Mucosa of rectum (tissue), 2 donors: ENCODE data around the gene TBK1.

Experiments
- H3K27ac ChIP-seq, 2 donors: one replicate each; pipeline ENCODE4 v1.7.0; 2013; ENCODE audit warnings: inconsistent platforms in 2 of 2, low read depth in 2 of 2, low read length in 2 of 2
- H3K27me3 ChIP-seq, 2 donors: one replicate each; pipeline ENCODE4 v1.7.0; 2013; ENCODE audit warnings: low read length in 2 of 2; ENCODE audit not compliant: control insufficient read depth in 2 of 2, insufficient read depth in 2 of 2
- H3K36me3 ChIP-seq, 2 donors: one replicate each; pipeline ENCODE4 v1.7.0; 2013; ENCODE audit warnings: low read length in 2 of 2; ENCODE audit not compliant: control insufficient read depth in 2 of 2, insufficient read depth in 2 of 2
- H3K4me1 ChIP-seq, 2 donors: one replicate each; pipeline ENCODE4 v1.7.0; 2013; ENCODE audit warnings: low read length in 2 of 2, mild to moderate bottlenecking in 1 of 2; ENCODE audit not compliant: control insufficient read depth in 2 of 2, insufficient read depth in 2 of 2
- H3K4me3 ChIP-seq, 2 donors: one replicate each; pipeline ENCODE4 v1.7.0; 2013; ENCODE audit warnings: low read length in 2 of 2
- H3K9ac ChIP-seq, 2 donors: one replicate each; pipeline ENCODE4 v1.7.0; 2013; ENCODE audit warnings: low read length in 2 of 2, low read depth in 1 of 2, mild to moderate bottlenecking in 1 of 2
- H3K9me3 ChIP-seq, 2 donors: one replicate each; pipeline ENCODE4 v1.7.0; 2013; ENCODE audit warnings: low read length in 2 of 2; ENCODE audit not compliant: control insufficient read depth in 2 of 2
- donor health status: healthy.
- donor health status: Normal muscosa, but diverticular disease.

Gene TBK1

DNA sequence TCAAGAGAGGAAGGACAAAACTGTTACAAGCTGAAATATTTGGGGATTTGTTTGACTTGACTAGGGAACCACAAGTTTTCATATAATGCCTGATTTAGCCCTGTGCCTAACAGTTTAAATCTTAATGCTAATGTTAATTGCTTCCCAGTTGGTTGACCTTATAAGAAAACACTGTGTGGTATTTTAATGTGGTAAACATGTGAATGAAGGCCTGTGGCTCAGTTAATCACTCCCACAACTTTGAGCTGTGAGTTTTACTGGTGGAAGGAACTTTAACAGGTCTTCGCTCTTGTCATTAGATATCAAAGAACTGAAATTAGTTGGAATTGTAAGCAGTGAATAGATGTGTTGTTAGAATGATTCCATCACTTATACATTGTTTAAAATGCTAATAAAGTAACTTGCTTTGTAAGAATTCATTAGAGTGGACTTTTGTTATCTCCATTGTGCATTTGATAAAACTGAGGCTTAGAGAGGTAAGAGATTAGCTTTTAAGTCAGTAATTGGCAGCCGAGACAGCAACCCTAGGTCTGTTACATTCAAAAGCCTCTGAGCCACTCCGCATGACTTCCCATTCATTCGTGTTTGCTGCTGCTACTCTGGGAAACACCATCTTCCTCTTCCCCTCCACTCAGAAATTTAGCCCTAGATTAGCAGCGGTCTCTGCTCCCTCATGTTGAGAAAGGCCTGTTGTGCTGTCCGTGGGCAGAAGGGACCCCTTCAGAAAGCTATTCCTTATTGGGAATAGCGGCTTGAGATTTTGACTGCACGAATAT is 1.0 kb upstream of the TBK1 start:
- H3K27ac ChIP-seq, result no peak overlapping the region
- H3K4me3 ChIP-seq, result peak overlapping the region; percentile 73 to 82
- no peaks in the 10 kb centered on the region for H3K27me3 ChIP-seq
- no peaks in the 10 kb centered on the region for H3K9me3 ChIP-seq
- peaks cover 7 to 11% of the 10 kb centered on the region in 2 donors for H3K36me3 ChIP-seq
- peaks cover 6 to 14% of the 10 kb centered on the region in 2 donors for H3K4me1 ChIP-seq
- peak overlapping the region; percentile 72 to 93 for H3K9ac ChIP-seq

DNA sequence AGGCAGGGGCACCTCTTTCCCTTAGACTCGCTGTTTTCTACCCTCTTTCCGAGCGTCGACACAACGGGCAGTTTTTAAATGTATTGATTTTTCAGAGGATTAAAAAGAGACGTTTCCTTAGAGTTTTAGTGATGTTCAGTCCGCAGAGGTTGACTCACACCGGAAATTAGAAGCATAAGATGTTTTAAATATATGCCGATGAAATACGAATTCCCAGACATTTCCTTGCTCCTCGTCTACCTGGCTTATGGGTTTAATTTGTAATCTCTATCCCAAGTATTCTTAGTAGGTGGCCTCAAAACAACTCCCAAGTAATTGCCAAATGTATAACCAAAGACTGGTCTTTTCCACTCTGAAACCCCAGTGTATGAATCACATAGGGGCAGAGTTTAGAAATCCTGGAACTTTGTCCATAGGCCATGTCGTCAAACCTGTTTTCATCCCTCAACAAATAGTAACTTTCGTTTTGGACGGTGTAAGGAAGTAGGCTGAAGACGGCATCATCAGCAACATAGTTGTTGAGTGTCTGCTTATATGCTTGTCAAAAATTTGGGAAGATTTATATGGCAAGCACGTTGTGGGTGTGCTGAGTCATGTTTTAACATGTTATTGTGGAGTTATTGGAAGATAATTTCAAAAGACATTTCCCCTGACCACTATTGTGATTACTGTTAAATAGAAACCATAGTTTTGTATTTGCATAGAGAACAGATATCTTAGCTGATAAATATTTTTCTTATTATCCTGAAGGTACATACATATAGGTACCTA is 824 bp downstream of the TBK1 start:
- no peaks in the 10 kb centered on the region for H3K9me3 ChIP-seq
- H3K36me3 ChIP-seq, result peaks cover 5 to 7% of the 10 kb centered on the region in 2 donors
- H3K27me3 ChIP-seq, result no peaks in the 10 kb centered on the region
- peak overlapping the region; percentile 73 to 82 for H3K4me3 ChIP-seq
- peaks cover 9 to 14% of the 10 kb centered on the region in 2 donors for H3K4me1 ChIP-seq
- H3K9ac ChIP-seq, result peak overlapping the region; percentile 72 to 93
- H3K27ac ChIP-seq, result peak overlapping the region; percentile 89 to 94

DNA sequence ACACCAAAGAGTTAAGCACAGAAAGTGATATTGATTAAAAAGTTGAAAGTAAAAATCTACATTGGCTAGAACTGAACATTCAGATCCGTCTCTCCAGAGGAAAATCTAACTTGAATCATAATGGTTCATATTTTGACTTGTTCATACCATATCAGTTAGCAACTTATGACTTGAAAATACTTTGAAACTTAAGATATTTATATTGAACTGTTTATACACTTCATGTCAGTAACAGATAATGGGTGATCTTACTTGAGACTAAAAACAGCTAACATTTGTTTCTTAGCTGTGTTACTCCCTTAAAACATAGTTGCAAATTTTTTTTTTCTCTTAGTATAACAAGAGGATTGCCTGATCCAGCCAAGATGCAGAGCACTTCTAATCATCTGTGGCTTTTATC is 3.6 kb downstream of the TBK1 start:
- Histone ChIP-seq H3K27ac (no peak overlapping the region), H3K4me1 (peaks cover 13 to 20% of the 10 kb centered on the region in 2 donors), H3K36me3 (peaks cover 5 to 8% of the 10 kb centered on the region in 2 donors), H3K27me3 (no peaks in the 10 kb centered on the region), H3K9me3 (no peaks in the 10 kb centered on the region), H3K4me3 (no peak overlapping the region), H3K9ac (no peak overlapping the region)

GRCh38 chr12:64456119-64456518 is 4.2 kb downstream of the TBK1 start:
- Histone ChIP-seq H3K27ac (no peak overlapping the region), H3K4me3 (no peak overlapping the region), H3K9ac (no peak overlapping the region), H3K27me3 (no peaks in the 10 kb centered on the region), H3K36me3 (peaks cover 5 to 8% of the 10 kb centered on the region in 2 donors), H3K9me3 (no peaks in the 10 kb centered on the region), H3K4me1 (peaks cover 12 to 18% of the 10 kb centered on the region in 2 donors)

- Histone ChIP-seq H3K27ac (no peak overlapping the region), H3K9me3 (no peaks in the 10 kb centered on the region), H3K9ac (no peak overlapping the region), H3K27me3 (no peaks in the 10 kb centered on the region), H3K36me3 (peaks cover 8 to 14% of the 10 kb centered on the region in 2 donors), H3K4me1 (peaks cover 7 to 16% of the 10 kb centered on the region in 2 donors), H3K4me3 (no peak overlapping the region)
Observed at GRCh38 chr12:64457032-64457431, 5.1 kb downstream of the TBK1 start.

DNA sequence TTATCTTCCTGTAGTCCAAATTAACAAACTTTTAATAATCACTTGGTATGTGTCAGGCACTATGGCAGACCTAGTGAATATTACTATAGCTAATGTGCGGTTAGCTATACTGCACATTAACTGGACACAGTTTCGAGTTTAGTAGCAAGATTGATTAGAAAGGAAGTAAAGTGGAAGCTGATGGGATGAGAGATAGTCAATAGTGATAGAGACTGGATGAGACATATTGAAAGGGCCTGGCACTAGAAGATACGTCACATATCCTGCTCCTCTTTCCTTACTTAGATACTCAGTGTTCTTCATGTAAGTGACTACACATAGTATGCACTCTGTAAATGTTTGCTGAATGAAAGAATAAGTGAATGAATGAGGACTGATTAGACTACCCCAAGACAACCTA is 5.5 kb downstream of the TBK1 start:
- Histone ChIP-seq H3K27me3 (no peaks in the 10 kb centered on the region), H3K36me3 (peaks cover 8 to 14% of the 10 kb centered on the region in 2 donors), H3K4me3 (no peak overlapping the region), H3K4me1 (peaks cover 7 to 16% of the 10 kb centered on the region in 2 donors), H3K9me3 (no peaks in the 10 kb centered on the region), H3K9ac (no peak overlapping the region), H3K27ac (no peak overlapping the region)

DNA sequence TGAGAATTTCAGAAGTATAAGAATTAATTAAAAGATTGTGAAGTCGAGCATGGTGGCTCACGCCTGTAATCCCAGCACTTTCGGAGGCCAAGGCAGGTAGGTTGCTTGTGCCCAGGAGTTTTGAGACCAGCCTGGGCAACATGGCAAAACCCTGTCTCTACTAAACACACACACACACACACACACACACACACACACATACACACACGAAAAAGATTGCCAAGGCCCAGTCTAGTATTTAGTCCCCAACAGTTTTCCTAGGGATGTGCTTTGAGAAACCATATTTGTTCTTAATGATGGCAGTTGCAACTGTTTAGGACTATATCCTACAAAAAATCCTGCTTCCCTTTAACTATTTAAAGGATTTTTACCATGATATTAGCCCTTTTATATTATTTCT is 6.0 kb downstream of the TBK1 start:
- Histone ChIP-seq H3K9ac (no peak overlapping the region), H3K4me3 (no peak overlapping the region), H3K9me3 (no peaks in the 10 kb centered on the region), H3K27ac (no peak overlapping the region), H3K27me3 (no peaks in the 10 kb centered on the region), H3K36me3 (peaks cover 8 to 14% of the 10 kb centered on the region in 2 donors), H3K4me1 (peaks cover 7 to 15% of the 10 kb centered on the region in 2 donors)

- H3K27me3 ChIP-seq, result no peaks in the 10 kb centered on the region
- peaks cover 6 to 7% of the 10 kb centered on the region in 2 donors for H3K4me1 ChIP-seq
- H3K9me3 ChIP-seq, result no peaks in the 10 kb centered on the region
- peak overlapping the region; percentile 29 to 41 for H3K27ac ChIP-seq
- H3K9ac ChIP-seq, result peak overlapping the region; percentile 19 to 36
- H3K4me3 ChIP-seq, result peak overlapping the region; percentile 50 to 53
- peaks cover 14 to 15% of the 10 kb centered on the region in 2 donors for H3K36me3 ChIP-seq
Observed at GRCh38 chr12:64459394-64459891, 7.5 kb downstream of the TBK1 start.

- Histone ChIP-seq H3K4me1 (peaks cover 4 to 6% of the 10 kb centered on the region in 2 donors), H3K27ac (no peak overlapping the region), H3K4me3 (no peak overlapping the region), H3K9me3 (no peaks in the 10 kb centered on the region), H3K36me3 (peaks cover 29 to 32% of the 10 kb centered on the region in 2 donors), H3K9ac (no peak overlapping the region), H3K27me3 (no peaks in the 10 kb centered on the region)
Observed at GRCh38 chr12:64461634-64462414, 9.9 kb downstream of the TBK1 start.
